ENCODE measurements around the gene TTC9B.

DNA sequence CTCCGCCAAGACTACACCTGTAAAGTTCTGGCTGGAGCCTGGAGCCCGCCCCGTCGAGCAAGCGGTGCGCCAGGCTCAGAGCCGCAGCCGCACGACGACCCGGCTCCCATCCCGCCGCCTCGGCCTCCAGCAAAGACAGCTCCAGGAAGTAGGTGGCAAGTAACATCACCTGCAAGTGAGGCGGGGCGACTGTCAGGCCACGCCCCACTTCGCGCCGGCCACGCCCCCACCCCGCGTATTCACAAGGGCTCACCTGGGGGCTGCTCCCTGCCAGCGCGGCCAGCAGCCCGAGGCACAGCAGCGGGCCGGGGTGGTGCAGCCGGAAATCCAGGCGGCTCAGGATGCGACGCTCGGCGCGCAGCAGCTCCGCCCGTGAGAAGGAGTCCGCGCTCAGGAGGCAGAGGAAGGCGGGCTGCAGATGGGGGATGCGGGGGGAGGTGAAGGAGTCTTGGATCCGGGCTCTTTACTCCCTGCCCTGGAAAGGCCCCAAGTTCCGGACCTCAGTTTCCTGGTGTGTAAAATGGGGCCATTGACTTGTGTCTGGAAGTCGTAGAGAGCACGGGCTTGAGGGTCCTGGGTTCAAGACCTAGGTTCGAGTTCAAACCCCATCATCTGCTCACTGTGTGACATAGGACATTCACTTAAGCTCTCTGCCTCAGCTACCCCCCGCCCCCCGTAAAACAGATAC lies 5.1 kb upstream of the TTC9B start:
- TF ChIP-seq POLR2A (IDR thresholded peaks at IDR 0.05), result no peak
- TF ChIP-seq, protein P1, sequence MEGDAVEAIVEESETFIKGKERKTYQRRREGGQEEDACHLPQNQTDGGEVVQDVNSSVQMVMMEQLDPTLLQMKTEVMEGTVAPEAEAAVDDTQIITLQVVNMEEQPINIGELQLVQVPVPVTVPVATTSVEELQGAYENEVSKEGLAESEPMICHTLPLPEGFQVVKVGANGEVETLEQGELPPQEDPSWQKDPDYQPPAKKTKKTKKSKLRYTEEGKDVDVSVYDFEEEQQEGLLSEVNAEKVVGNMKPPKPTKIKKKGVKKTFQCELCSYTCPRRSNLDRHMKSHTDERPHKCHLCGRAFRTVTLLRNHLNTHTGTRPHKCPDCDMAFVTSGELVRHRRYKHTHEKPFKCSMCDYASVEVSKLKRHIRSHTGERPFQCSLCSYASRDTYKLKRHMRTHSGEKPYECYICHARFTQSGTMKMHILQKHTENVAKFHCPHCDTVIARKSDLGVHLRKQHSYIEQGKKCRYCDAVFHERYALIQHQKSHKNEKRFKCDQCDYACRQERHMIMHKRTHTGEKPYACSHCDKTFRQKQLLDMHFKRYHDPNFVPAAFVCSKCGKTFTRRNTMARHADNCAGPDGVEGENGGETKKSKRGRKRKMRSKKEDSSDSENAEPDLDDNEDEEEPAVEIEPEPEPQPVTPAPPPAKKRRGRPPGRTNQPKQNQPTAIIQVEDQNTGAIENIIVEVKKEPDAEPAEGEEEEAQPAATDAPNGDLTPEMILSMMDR (IDR thresholded peaks at IDR 0.05), result no peak
- TF ChIP-seq POLR2AphosphoS5 (IDR thresholded peaks at IDR 0.05), result no peak
